ENCODE results near the gene BCR. TPM values are rescaled to one million over a fixed set of nuclear protein-coding genes. Genes with fewer than 3 reads are reported as not detected.
A peak's percentile ranks its signal among the peaks of the same experiment; 100 is the strongest.

Gene BCR
- total and polyA plus RNA-seq, 2 donors (not counting 1 experiment from before 2014, with no cell fraction given), result 30.2 to 46.4 TPM

GRCh38 chr22:23142546-23143105 is 37.7 kb upstream of the BCR start:
- no peak for ATAC-seq (ENCODE audit: low read depth)
- Histone ChIP-seq H3K4me2 (replicated peaks; ENCODE audit: low read depth, low read length, poor library complexity, severe bottlenecking) (peak overlapping the region; percentile 79), H4K20me1 (ENCODE audit: control insufficient read depth, insufficient read depth, low read length, poor library complexity, severe bottlenecking) (no peaks in the 10 kb centered on the region), H3K27me3 (replicated peaks in 1 of 4; ENCODE audit: control extremely low read depth in 1 of 4, control insufficient read depth in 3 of 4, insufficient read depth in 4 of 4, low read length in 3 of 4) (no peaks in the 10 kb centered on the region), H3K79me2 (ENCODE audit: control insufficient read depth, insufficient read depth, low read length) (no peaks in the 10 kb centered on the region), H3K36me3 (replicated peaks in 1 of 2; ENCODE audit: control extremely low read depth in 1 of 2, control insufficient read depth in 1 of 2, extremely low read depth in 1 of 2, insufficient read depth in 2 of 2, low read length in 1 of 2) (no peaks in the 10 kb centered on the region), H3K9me3 (ENCODE audit: control extremely low read depth in 1 of 3, control insufficient read depth in 2 of 3, insufficient read depth in 1 of 3, low read length in 2 of 3) (no peaks in the 10 kb centered on the region), H3K4me1 (ENCODE audit: control insufficient read depth in 2 of 2, insufficient read depth in 2 of 2, low read length in 2 of 2) (peaks cover 60 to 84% of the 10 kb centered on the region in 2 donors), H3K4me3 (ENCODE audit: control extremely low read depth in 1 of 5, extremely low read depth in 1 of 5, insufficient read depth in 1 of 5, low read depth in 2 of 5, low read length in 4 of 5) (peak overlapping the region in 4 of 5 experiments; percentile 24 to 51 (median 38)), H3K27ac (ENCODE audit: low read length in 2 of 2) (peak overlapping the region; percentile 71 to 79), H3K9ac (ENCODE audit: low read length) (peak overlapping the region; percentile 49), H2AFZ (ENCODE audit: insufficient read depth, low read depth, low read length, poor library complexity, severe bottlenecking) (no peak overlapping the region)
- intact Hi-C loops (cut with micrococcal nuclease), result loop anchor here (5.0 to 10.0 kb wide), 3 partner anchors 70 to 1412 kb away; partner anchors contain the start of genes GNAZ, GUCD1 and SNRPD3
- 91% methylated on average over 6 of the region's 9 CpGs for WGBS (ENCODE audit: insufficient coverage)
- TF ChIP-seq EZH2 (IDR thresholded peaks at IDR 0.05; ENCODE audit: borderline replicate concordance, insufficient read depth, low read depth, low read length, poor library complexity, severe bottlenecking) (no peak), CTCF (IDR thresholded peaks at IDR 0.05) (no peak)
- CTCF ChIA-PET, result interaction anchor here (1.4 to 17.0 kb wide), 4 partner anchors 10 to 185 kb away, joined by 5 to 556 read pairs (median 8); no protein-coding TSS in a partner anchor
- peak; percentile 38 for DNase-seq
- Mint-ChIP-seq H3K27me3 (no peaks in the 10 kb centered on the region), H3K27ac (peak overlapping the region; percentile 79), H3K4me3 (peak overlapping the region; percentile 61), H3K9me3 (ENCODE audit: insufficient read depth) (no peaks in the 10 kb centered on the region), H3K4me1 (peaks cover 58% of the 10 kb centered on the region)
- POLR2A ChIA-PET, result interaction anchor here (0.6 kb wide), 1 partner anchor 204 kb away, joined by 3 read pairs; no protein-coding TSS in a partner anchor

DNA sequence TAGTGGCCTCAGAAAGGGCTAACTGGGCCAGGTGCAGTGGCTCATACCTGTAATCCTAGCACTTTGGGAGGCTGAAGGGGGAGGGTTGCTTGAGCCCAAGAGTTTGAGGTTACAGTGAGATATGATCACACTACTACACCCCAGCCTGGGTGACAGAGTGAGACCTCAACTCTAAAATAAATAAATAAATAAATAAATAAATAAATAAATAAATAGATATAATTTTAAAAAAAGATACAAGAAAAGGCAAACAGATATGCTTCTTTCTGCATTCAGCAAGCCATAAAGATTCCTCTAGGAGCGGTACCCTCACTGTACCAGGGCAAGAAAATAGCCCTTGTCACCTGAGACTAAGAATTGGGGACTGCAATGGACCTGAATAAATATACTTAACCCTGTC is 37.2 kb upstream of the BCR start:
- H3K27ac Mint-ChIP-seq, result peak overlapping the region; percentile 79
- intact Hi-C loops (cut with micrococcal nuclease), result loop anchor here (5.0 to 10.0 kb wide), 3 partner anchors 71 to 1412 kb away; partner anchors contain the start of genes GNAZ, GUCD1 and SNRPD3

More for the DNA sequence above, 37.2 kb upstream of the BCR start:
- ChIA-PET CTCF (interaction anchor here (1.8 to 3.2 kb wide), 2 partner anchors 10 to 139 kb away, joined by 6 to 12 read pairs; no protein-coding TSS in a partner anchor), POLR2A (interaction anchor here (0.6 kb wide), 1 partner anchor 52 kb away, joined by 6 read pairs; no protein-coding TSS in a partner anchor)
- Histone ChIP-seq H3K4me1 (ENCODE audit: control insufficient read depth in 2 of 2, insufficient read depth in 2 of 2, low read length in 2 of 2) (peaks cover 57 to 79% of the 10 kb centered on the region in 2 donors), H3K79me2 (ENCODE audit: control insufficient read depth, insufficient read depth, low read length) (no peaks in the 10 kb centered on the region), H3K36me3 (replicated peaks in 1 of 2; ENCODE audit: control extremely low read depth in 1 of 2, control insufficient read depth in 1 of 2, extremely low read depth in 1 of 2, insufficient read depth in 2 of 2, low read length in 1 of 2) (no peaks in the 10 kb centered on the region), H4K20me1 (ENCODE audit: control insufficient read depth, insufficient read depth, low read length, poor library complexity, severe bottlenecking) (no peaks in the 10 kb centered on the region), H3K4me2 (replicated peaks; ENCODE audit: low read depth, low read length, poor library complexity, severe bottlenecking) (peak overlapping the region; percentile 79), H3K9ac (ENCODE audit: low read length) (no peak overlapping the region), H3K4me3 (ENCODE audit: control extremely low read depth in 1 of 5, extremely low read depth in 1 of 5, insufficient read depth in 1 of 5, low read depth in 2 of 5, low read length in 4 of 5) (no peak overlapping the region), H2AFZ (ENCODE audit: insufficient read depth, low read depth, low read length, poor library complexity, severe bottlenecking) (no peak overlapping the region), H3K27me3 (replicated peaks in 1 of 4; ENCODE audit: control extremely low read depth in 1 of 4, control insufficient read depth in 3 of 4, insufficient read depth in 4 of 4, low read length in 3 of 4) (no peaks in the 10 kb centered on the region), H3K9me3 (ENCODE audit: control extremely low read depth in 1 of 3, control insufficient read depth in 2 of 3, insufficient read depth in 1 of 3, low read length in 2 of 3) (no peaks in the 10 kb centered on the region), H3K27ac (ENCODE audit: low read length in 2 of 2) (no peak overlapping the region)
- DNase-seq, result no peak
- Mint-ChIP-seq H3K9me3 (ENCODE audit: insufficient read depth) (no peaks in the 10 kb centered on the region), H3K4me1 (peaks cover 53% of the 10 kb centered on the region), H3K27me3 (no peaks in the 10 kb centered on the region), H3K4me3 (peak overlapping the region; percentile 61)
- 100% methylated on average over 1 of the region's 1 CpG for WGBS (ENCODE audit: insufficient coverage)
- no peak for ATAC-seq (ENCODE audit: low read depth)
- no peak for TF ChIP-seq EZH2 (IDR thresholded peaks at IDR 0.05; ENCODE audit: borderline replicate concordance, insufficient read depth, low read depth, low read length, poor library complexity, severe bottlenecking)
- TF ChIP-seq CTCF (IDR thresholded peaks at IDR 0.05), result no peak

Measured in B cell (primary cell).